Measurements from ENCODE around the gene B4GALNT2. TPM values are rescaled to one million over a fixed set of nuclear protein-coding genes. Genes with fewer than 3 reads are reported as not detected.

Gene B4GALNT2
- total RNA-seq, 1 donor from 2014 or later: 0.23 TPM

DNA sequence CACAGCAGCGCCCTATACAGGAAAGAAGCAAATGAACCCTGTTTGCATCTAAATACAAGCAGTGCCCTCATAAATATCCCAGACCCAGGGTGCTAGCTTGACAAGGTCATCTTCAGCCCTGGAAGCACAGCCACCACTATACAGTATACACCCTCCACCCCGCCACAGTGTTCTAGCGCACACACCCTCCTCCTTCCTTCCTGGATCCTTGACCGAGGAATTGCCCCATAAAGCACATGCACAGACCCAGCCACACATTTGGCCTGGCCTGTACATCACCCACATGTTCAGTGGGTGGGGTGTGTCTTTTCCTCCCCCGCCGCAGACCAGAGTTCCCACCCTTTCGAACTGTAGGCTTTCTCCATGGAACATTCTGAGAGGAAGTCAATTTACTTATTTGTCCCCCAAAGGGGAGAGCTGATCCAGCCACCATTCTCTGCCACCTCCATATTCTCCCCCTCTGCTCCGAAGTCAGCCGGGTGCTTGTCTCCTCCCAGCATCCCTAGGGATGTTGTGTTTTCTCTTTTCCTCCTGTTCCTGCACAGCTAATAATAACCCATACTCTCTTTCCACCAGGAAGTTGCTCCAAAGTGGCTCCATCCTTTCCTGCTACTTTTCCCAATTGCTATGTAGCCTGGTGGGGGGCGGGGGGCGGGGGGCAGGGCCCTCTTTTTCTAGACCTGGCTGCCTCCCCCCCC lies 84.5 kb downstream of the B4GALNT2 start:
- Histone ChIP-seq H3K27me3 (no peaks in the 10 kb centered on the region), H3K9me3 (no peaks in the 10 kb centered on the region), H3K4me1 (peaks cover 54% of the 10 kb centered on the region), H3K27ac (peak overlapping the region; percentile 63), H3K36me3 (no peaks in the 10 kb centered on the region), H3K4me3 (peak overlapping the region; percentile 8)
- peak; percentile 83 for ATAC-seq
- peak; percentile 82 for DNase-seq
- intact Hi-C loops (cut with DNase I): no loop called here
- TF ChIP-seq, protein P1, sequence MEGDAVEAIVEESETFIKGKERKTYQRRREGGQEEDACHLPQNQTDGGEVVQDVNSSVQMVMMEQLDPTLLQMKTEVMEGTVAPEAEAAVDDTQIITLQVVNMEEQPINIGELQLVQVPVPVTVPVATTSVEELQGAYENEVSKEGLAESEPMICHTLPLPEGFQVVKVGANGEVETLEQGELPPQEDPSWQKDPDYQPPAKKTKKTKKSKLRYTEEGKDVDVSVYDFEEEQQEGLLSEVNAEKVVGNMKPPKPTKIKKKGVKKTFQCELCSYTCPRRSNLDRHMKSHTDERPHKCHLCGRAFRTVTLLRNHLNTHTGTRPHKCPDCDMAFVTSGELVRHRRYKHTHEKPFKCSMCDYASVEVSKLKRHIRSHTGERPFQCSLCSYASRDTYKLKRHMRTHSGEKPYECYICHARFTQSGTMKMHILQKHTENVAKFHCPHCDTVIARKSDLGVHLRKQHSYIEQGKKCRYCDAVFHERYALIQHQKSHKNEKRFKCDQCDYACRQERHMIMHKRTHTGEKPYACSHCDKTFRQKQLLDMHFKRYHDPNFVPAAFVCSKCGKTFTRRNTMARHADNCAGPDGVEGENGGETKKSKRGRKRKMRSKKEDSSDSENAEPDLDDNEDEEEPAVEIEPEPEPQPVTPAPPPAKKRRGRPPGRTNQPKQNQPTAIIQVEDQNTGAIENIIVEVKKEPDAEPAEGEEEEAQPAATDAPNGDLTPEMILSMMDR (IDR thresholded peaks at IDR 0.05): no peak

DNA sequence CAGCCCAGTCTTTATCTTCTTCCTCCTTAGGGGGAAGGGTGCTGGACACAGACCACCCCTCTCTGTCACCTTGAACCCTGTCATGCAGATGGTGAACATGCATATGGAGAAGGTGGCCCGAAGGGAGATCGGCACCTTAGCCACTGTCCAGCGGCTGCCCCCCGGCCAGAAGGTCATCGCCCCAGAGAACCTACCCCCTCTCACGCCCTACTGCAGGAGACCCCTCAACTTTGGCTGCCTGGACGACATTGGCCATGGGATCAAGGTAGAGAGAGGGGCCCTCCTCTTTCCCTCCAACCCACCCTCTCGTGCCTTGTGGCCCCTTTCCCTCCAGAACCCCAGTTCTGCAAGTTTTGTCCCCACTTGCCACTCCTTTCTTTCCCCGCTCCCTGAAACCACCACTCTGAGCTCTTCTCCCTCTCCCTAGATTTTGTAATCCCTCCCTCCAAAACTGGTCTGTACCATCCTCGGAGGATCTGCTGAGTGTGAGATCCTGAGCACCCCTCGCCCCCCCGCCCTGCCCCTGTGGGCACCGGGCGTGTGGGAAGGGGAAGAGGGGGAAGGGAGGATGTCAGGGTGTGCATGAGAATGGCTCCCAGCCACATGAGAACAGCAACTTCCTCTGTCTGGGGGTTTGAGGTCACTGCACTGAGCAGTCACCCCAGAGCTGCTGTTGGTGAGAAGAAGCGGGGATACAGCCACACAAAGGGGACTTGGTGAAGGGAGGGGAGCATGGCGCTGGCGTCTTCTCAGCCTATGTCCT lies 85.3 kb downstream of the B4GALNT2 start:
- ATAC-seq (peak; percentile 86), DNase-seq (peak; percentile 86)
- H3K4me3 ChIP-seq: peak overlapping the region; percentile 8
- TF ChIP-seq, protein P1 (IDR thresholded peaks at IDR 0.05): no peak
- H3K27me3 ChIP-seq: no peaks in the 10 kb centered on the region
- peaks cover 54% of the 10 kb centered on the region for H3K4me1 ChIP-seq
- no peaks in the 10 kb centered on the region for H3K36me3 ChIP-seq
- intact Hi-C loops (cut with DNase I): no loop called here
- H3K9me3 ChIP-seq: no peaks in the 10 kb centered on the region
- H3K27ac ChIP-seq: peak overlapping the region; percentile 63

DNA sequence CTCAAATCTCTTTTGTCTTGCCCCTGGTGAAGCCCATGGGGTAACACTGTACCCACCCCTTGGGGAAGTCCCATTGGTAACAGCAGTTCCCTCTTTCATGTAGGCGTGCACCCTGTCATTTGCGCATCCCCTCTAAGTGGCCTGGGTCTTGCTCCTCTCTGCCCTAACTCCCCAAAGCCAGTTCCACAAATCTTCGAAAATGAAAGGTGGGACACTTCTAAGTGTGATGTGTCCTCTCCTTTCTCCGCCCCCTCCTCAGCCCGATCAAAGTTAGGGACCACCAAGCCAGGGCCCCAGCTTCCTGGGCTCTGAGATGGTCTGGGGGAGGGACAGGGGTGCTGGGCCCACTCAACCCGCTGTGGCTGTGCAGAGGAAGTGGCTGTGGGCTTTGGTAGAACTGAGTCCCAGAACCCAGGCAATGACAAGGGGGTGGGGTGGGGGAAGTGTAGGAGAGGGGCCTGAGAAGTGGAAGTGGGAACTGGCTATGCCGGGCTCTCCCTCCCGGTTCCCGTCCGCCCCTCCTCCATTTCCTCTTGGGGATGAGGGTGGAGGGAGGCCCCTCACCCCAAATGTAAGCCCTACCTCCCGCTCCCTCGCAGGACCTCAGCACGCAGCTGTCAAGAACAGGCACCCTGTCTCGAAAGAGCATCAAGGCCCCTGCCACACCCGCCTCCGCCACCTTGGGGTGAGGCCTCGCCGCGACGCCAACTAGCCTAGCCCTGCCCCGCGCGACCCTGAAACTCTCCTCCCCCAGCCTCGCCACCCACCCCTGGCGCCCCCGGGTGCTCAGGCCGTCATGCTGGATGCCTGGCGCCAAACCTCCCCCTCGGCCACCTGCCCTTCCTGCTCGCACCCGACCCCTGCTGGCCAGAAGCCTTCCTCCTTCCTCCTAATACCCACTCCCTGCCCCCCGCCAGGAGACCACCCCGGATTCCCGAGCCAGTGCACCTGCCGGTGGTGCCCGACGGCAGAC lies 86.7 kb downstream of the B4GALNT2 start:
- intact Hi-C loops (cut with DNase I): no loop called here
- peak; percentile 76 for DNase-seq
- H3K4me3 ChIP-seq: no peak overlapping the region
- peaks cover 54% of the 10 kb centered on the region for H3K4me1 ChIP-seq
- TF ChIP-seq, protein P1 (IDR thresholded peaks at IDR 0.05): no peak
- H3K27me3 ChIP-seq: peaks cover 6% of the 10 kb centered on the region
- peak; percentile 45 for ATAC-seq
- H3K27ac ChIP-seq: peak overlapping the region; percentile 63
- no peaks in the 10 kb centered on the region for H3K36me3 ChIP-seq
- no peaks in the 10 kb centered on the region for H3K9me3 ChIP-seq

DNA sequence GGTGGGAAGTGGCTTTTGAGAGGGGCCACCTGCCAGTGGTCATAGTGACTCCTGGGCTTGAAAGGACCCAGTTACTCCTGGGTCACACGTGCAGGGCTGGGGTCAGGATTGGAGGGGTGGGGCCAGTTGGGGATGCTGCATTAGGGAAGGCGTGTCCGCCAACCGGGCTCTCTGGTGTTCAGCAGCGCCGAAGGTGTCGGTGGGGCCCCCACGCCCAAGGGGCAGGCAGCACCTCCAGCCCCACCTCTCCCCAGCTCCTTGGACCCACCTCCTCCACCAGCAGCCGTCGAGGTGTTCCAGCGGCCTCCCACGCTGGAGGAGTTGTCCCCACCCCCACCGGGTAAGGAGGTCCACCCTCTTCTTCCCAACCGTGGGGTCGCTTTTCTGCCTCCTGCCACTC lies 87.4 kb downstream of the B4GALNT2 start:
- H3K4me1 ChIP-seq: peaks cover 49% of the 10 kb centered on the region
- no peak overlapping the region for H3K27ac ChIP-seq
- no peak for DNase-seq

DNA sequence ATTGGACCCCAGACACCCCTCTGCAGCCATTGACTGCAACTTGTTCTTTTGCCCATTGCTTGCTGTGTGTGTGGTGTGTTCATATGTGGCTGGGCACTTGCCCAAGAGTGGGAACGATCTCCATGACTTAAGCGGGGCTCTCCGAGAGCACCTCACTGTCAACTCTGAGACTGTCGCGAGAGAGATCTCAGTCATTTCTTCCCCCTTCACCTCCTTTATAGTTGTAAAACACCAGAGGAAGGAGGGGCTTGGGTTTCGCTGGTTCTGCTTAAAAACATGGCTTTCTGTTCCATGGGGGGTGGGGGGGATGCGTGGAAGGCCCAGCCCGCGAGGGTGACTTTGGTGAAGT lies 90.6 kb downstream of the B4GALNT2 start:
- peaks cover 20% of the 10 kb centered on the region for H3K4me1 ChIP-seq
- intact Hi-C loops (cut with DNase I): no loop called here
- no peaks in the 10 kb centered on the region for H3K9me3 ChIP-seq
- H3K4me3 ChIP-seq: no peak overlapping the region
- TF ChIP-seq, protein P1 (IDR thresholded peaks at IDR 0.05): no peak
- H3K27ac ChIP-seq: no peak overlapping the region
- H3K36me3 ChIP-seq: no peaks in the 10 kb centered on the region
- peaks cover 17% of the 10 kb centered on the region for H3K27me3 ChIP-seq
- no peak for ATAC-seq
- DNase-seq: no peak

More for the DNA sequence above, 87.4 kb downstream of the B4GALNT2 start:
- no peak for ATAC-seq
- Histone ChIP-seq H3K36me3 (no peaks in the 10 kb centered on the region), H3K4me3 (no peak overlapping the region), H3K9me3 (no peaks in the 10 kb centered on the region), H3K27me3 (peaks cover 12% of the 10 kb centered on the region)
- TF ChIP-seq, protein P1 (IDR thresholded peaks at IDR 0.05): no peak
- intact Hi-C loops (cut with DNase I): no loop called here

All from upper lobe of right lung (tissue), 1 donor.